Measurements from ENCODE around the gene SH2D3A.

Gene SH2D3A

GRCh38 chr19:6729573-6730152, 37.6 kb downstream of the SH2D3A start:
- Histone ChIP-seq H3K79me2 (ENCODE audit: insufficient read depth, low read length) (no peaks in the 10 kb centered on the region), H3K27me3 (ENCODE audit: insufficient read depth, low read length, poor library complexity, severe bottlenecking) (no peaks in the 10 kb centered on the region), H3K9ac (ENCODE audit: low read depth, low read length, poor library complexity, severe bottlenecking) (no peak overlapping the region), H3K4me1 (ENCODE audit: insufficient read depth, low read length, poor library complexity, severe bottlenecking) (no peaks in the 10 kb centered on the region), H3K4me2 (ENCODE audit: low read depth, low read length, poor library complexity, severe bottlenecking) (no peak overlapping the region), H4K20me1 (ENCODE audit: insufficient read depth, low read length, poor library complexity, severe bottlenecking) (no peaks in the 10 kb centered on the region), H3F3A (ENCODE audit: low read depth) (no peaks in the 10 kb centered on the region), H3K4me3 (ENCODE audit: low read length, poor library complexity, severe bottlenecking) (no peak overlapping the region), H3K36me3 (ENCODE audit: insufficient read depth, low read length) (no peaks in the 10 kb centered on the region), H3K9me2 (replicated peaks; ENCODE audit: low read depth, low read length) (no peaks in the 10 kb centered on the region), H3K9me3 (ENCODE audit: insufficient read depth, low read depth, low read length) (no peaks in the 10 kb centered on the region), H2AFZ (ENCODE audit: low read length) (no peak overlapping the region)
- TF ChIP-seq EZH2phosphoT487 (IDR thresholded peaks at IDR 0.05; ENCODE audit: borderline replicate concordance): no peak
- TF ChIP-seq, protein P1, sequence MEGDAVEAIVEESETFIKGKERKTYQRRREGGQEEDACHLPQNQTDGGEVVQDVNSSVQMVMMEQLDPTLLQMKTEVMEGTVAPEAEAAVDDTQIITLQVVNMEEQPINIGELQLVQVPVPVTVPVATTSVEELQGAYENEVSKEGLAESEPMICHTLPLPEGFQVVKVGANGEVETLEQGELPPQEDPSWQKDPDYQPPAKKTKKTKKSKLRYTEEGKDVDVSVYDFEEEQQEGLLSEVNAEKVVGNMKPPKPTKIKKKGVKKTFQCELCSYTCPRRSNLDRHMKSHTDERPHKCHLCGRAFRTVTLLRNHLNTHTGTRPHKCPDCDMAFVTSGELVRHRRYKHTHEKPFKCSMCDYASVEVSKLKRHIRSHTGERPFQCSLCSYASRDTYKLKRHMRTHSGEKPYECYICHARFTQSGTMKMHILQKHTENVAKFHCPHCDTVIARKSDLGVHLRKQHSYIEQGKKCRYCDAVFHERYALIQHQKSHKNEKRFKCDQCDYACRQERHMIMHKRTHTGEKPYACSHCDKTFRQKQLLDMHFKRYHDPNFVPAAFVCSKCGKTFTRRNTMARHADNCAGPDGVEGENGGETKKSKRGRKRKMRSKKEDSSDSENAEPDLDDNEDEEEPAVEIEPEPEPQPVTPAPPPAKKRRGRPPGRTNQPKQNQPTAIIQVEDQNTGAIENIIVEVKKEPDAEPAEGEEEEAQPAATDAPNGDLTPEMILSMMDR (conservative IDR thresholded peaks at IDR 0.05; ENCODE audit: low read length): no peak

DNA sequence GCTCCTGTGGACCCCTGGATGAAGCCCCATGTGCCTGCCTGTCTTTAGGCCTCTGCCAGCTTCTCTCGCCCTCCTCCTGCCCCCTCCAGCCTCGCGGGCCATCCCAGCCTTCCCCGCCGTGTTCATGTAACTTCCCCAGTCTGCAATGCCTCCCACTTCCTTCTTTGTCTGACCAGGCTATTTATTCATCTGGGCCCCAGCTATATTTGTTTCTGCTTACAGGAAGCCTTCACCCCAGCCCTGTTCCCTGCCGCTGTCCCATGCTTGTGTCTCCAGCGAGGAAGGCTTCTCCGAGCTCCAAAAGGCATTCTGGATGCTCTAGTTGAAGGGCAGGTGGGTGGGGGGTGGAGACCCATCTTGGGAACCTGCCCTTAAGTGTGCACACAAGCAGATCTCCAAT, 38.9 kb downstream of the SH2D3A start:
- no peaks in the 10 kb centered on the region for H3K4me1 ChIP-seq (ENCODE audit: insufficient read depth, low read length, poor library complexity, severe bottlenecking)
- no peaks in the 10 kb centered on the region for H4K20me1 ChIP-seq (ENCODE audit: insufficient read depth, low read length, poor library complexity, severe bottlenecking)
- H3F3A ChIP-seq (ENCODE audit: low read depth): no peaks in the 10 kb centered on the region
- no peak overlapping the region for H2AFZ ChIP-seq (ENCODE audit: low read length)
- no peaks in the 10 kb centered on the region for H3K27me3 ChIP-seq (ENCODE audit: insufficient read depth, low read length, poor library complexity, severe bottlenecking)
- H3K9me2 ChIP-seq (replicated peaks; ENCODE audit: low read depth, low read length): no peaks in the 10 kb centered on the region
- H3K79me2 ChIP-seq (ENCODE audit: insufficient read depth, low read length): no peaks in the 10 kb centered on the region
- no peaks in the 10 kb centered on the region for H3K36me3 ChIP-seq (ENCODE audit: insufficient read depth, low read length)
- TF ChIP-seq, protein P1 (conservative IDR thresholded peaks at IDR 0.05; ENCODE audit: low read length): no peak
- TF ChIP-seq EZH2phosphoT487 (IDR thresholded peaks at IDR 0.05; ENCODE audit: borderline replicate concordance): no peak
- H3K4me3 ChIP-seq (ENCODE audit: low read length, poor library complexity, severe bottlenecking): no peak overlapping the region
- H3K4me2 ChIP-seq (ENCODE audit: low read depth, low read length, poor library complexity, severe bottlenecking): no peak overlapping the region
- no peaks in the 10 kb centered on the region for H3K9me3 ChIP-seq (ENCODE audit: insufficient read depth, low read depth, low read length)
- H3K9ac ChIP-seq (ENCODE audit: low read depth, low read length, poor library complexity, severe bottlenecking): no peak overlapping the region

DNA sequence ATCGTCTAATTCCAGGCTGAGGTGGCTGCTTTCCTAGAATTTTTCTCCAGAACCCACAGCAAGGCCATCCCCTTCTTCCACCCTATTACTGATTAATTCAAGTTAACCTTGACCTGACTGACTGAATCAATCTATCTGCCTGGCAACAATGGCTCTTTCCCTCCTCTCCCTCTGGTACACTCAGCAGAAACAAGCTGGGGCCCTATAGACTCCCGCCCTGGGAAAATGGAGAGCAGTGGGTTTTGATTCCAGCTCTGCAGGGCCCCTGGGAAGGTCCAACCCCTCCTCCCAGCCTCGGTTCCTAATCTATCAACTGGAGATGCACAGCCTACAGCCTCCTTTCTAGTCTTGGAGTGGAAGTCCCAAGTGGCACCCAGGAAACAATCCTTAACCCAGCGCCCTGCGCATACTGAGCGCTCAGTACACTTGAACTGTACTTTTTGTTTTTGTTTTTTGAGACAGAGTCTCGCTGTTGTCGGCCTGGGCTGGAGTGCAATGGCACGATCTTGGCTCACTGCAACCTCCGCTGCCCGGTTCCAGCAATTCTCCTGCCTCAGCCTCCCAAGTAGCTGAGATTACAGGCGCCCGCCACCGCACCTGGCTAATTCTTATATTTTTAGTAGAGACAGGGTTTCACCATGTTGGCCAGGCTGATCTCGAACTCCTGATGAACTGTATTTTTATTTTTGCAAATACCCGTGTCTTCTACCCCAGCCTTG, 41.6 kb downstream of the SH2D3A start:
- Histone ChIP-seq H2AFZ (ENCODE audit: low read length) (no peak overlapping the region), H4K20me1 (ENCODE audit: insufficient read depth, low read length, poor library complexity, severe bottlenecking) (no peaks in the 10 kb centered on the region), H3K4me2 (ENCODE audit: low read depth, low read length, poor library complexity, severe bottlenecking) (no peak overlapping the region), H3K36me3 (ENCODE audit: insufficient read depth, low read length) (no peaks in the 10 kb centered on the region), H3K4me1 (ENCODE audit: insufficient read depth, low read length, poor library complexity, severe bottlenecking) (no peaks in the 10 kb centered on the region), H3F3A (ENCODE audit: low read depth) (no peaks in the 10 kb centered on the region), H3K79me2 (ENCODE audit: insufficient read depth, low read length) (no peaks in the 10 kb centered on the region), H3K27me3 (ENCODE audit: insufficient read depth, low read length, poor library complexity, severe bottlenecking) (no peaks in the 10 kb centered on the region), H3K4me3 (ENCODE audit: low read length, poor library complexity, severe bottlenecking) (no peak overlapping the region), H3K9ac (ENCODE audit: low read depth, low read length, poor library complexity, severe bottlenecking) (no peak overlapping the region), H3K9me2 (replicated peaks; ENCODE audit: low read depth, low read length) (no peaks in the 10 kb centered on the region), H3K9me3 (ENCODE audit: insufficient read depth, low read depth, low read length) (no peaks in the 10 kb centered on the region)
- TF ChIP-seq, protein P1 (conservative IDR thresholded peaks at IDR 0.05; ENCODE audit: low read length): no peak
- TF ChIP-seq EZH2phosphoT487 (IDR thresholded peaks at IDR 0.05; ENCODE audit: borderline replicate concordance): no peak
